Tongue (tissue), 2 donors: ENCODE measurements around the gene FOXRED2. TPM values are rescaled to one million over a fixed set of nuclear protein-coding genes. Genes with fewer than 3 reads are reported as not detected.

Source experiments
- DNase-seq: peaks from one replicate; pipeline ENCODE4 v3.0.0-alpha.2; 2015
- total RNA-seq: library from RNA; depleted of rRNA; stranded (reverse); fragments of >200 nt; gene quantifications from one replicate; pipeline ENCODE4 v1.2.3, GENCODE V29; 2014

The FOXRED2 gene
- total RNA-seq, 1 donor from 2014 or later: 11.4 TPM

DNA sequence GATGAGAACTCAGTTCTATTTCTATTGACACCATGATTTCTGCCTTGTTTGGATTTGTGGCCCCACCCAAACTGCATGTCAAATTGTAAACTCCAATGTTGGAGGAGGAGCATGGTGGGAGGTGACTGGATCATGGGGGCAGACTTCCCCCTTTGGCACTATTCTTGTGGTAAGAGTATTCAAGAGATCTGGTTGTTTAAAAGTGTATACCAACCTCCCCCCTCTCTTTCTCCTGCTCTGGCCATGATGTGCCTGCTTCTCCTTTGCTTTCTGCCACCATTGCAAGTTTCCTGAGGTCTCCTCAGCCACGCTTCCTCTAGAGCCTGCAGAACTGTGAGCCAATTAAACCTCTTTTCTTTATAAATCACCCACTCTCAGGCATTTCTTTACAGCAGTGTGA lies 7.9 kb upstream of the FOXRED2 start:
- no peak for DNase-seq

DNA sequence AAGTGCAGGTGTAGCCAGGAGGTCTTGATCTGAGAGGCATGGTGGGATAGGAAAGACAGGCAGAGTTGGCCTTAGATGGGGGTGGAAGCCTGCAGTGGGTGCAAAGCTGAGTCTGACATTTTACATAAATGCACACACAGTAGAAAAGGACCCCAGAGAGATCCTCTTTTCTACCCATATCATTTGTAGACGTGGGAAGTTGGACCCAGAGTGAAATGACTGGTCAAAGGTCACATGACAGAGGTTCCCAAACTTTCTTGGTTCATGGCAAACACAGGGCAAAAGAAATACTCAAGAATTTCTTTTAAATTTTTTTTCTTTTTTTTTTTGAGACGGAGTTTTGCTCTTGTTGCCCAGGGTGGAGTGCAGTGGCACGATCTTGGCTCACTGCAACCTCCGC lies 6.2 kb upstream of the FOXRED2 start:
- DNase-seq: no peak

DNA sequence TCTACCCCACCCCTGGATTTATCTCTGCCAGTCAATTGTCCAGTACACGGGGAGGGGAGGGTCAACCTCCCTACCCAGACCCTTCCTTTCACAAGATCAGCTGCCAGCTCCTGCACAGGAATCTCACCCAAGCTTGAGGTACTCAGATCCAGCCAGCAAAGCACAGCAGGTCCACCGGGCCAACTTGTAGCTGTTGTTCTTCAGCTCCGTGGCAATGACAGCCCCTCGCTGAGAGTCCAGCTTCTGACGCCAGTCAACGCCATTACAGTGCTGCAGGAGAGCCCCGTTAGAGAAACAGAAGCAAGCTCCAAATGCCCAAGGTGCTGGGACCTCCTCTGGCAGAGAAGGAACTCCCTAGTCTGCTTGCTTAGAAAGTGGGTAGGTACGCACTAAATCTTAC lies 5.5 kb upstream of the FOXRED2 start:
- DNase-seq: no peak

- DNase-seq: peak; percentile 73
Measured at GRCh38 chr22:36510966-36511881, 4.4 kb upstream of the FOXRED2 start.

DNA sequence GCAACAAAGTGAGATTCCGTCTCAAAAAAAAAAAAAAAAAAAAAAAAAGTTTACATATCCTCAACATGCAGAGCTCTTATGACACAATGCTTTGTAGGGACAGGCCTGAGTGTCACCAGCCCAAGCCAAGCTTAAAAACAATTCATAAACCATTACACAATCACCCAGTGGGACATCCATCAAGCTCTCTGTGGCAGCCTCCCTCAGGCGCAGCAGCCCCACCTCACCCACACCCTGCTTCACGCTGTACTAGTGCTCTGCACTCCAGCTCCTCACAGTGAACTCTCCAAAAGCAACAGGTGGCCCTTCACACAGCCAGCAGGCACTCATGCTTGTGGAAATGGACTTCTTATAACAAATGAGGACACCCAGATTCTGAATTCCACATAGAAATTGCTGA lies 3.5 kb upstream of the FOXRED2 start:
- peak; percentile 17 for DNase-seq

- DNase-seq: no peak
Measured at GRCh38 chr22:36507518-36508010, 724 bp upstream of the FOXRED2 start.

GRCh38 chr22:36505998-36506635 lies 723 bp downstream of the FOXRED2 start:
- DNase-seq: no peak

GRCh38 chr22:36497910-36498665 lies 8.8 kb downstream of the FOXRED2 start:
- no peak for DNase-seq

- DNase-seq: no peak
Measured at GRCh38 chr22:36493690-36494110, 13.1 kb downstream of the FOXRED2 start.

DNA sequence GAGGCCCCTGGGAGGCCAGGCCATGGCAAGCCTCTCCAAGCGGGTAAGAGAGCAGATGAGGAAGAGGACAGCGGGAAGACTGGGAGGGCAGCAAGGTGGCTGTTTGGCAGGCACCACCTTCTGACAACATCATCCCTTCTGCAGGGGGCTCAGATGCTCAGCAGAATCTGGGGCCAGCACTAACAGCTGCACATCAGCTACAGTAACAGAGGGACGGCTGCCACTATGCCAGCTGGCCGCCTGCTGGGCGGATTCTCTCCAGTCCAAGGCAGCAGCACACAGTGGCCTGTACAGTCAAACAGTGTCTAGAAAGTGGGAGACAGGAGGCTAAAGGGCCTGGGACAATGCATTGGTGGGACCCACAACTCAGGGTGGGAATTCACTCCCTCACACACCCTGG lies 14.7 kb downstream of the FOXRED2 start:
- DNase-seq: peak; percentile 87

- no peak for DNase-seq
Measured at GRCh38 chr22:36491155-36491554, 15.7 kb downstream of the FOXRED2 start.

DNA sequence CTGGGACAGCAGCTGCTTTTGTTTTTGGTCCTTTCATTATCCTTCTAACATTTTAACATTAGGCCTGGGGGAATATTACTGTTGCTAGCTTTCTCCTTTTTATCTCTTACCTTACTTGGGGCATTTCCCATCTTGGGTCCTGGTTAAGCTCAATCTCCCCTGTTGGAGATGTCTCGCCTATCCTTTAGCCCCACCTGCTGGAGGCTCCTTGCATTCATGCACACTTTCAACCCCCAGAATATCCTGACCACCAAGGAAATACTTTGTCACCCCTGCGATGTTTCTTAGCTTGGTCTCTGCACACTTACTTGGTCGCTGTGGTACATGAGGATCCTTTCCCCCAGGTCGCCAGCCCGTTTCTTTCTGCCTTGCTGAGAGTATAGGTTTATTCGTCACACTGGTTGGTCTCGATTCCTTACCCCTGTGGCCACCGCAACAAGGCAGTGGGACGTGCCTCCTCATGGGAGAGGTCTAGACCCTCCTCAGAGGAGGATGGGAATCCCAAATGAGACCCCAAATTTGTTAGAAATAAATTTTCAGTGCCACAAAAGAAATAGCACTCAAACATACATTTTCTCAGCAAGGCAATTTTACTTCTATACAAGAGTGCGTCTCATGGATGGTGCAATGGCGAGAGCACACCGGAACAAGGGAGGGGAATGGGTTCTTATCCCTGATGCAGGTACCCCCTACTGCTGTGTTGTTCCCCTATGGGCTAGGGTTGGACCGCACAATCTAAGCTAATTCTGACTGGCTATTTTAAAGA lies 20.0 kb downstream of the FOXRED2 start:
- peak; percentile 57 for DNase-seq

- peak; percentile 99 for DNase-seq
Measured at GRCh38 chr22:36481393-36482168, 25.3 kb downstream of the FOXRED2 start, which contains the start of gene TXN2. Gene TXN2, minus strand, starts transcription at chr22:36481640. Its CDS starts 803 bp downstream, at chr22:36480837.

GRCh38 chr22:36480941-36481392 lies 25.9 kb downstream of the FOXRED2 start:
- no peak for DNase-seq

DNA sequence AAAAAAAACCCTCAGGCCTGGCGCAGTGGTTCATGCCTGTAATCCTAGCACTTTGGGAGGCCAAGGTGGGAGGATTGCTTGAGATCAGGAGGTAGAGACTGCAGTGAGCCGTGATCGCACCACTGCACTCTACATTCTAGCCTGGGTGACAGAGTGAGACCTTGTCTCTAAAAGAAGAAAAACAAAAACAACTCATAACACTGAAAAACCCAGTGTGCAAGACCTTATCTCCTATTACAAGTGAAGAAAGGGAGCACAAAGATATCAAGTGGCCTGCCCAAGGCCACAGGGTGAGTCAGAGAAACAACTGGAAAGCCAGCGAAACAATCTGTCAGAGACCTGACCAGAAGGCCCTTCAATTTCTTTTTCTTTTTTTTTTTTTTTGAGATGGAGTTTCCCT lies 27.9 kb downstream of the FOXRED2 start:
- DNase-seq: no peak

DNA sequence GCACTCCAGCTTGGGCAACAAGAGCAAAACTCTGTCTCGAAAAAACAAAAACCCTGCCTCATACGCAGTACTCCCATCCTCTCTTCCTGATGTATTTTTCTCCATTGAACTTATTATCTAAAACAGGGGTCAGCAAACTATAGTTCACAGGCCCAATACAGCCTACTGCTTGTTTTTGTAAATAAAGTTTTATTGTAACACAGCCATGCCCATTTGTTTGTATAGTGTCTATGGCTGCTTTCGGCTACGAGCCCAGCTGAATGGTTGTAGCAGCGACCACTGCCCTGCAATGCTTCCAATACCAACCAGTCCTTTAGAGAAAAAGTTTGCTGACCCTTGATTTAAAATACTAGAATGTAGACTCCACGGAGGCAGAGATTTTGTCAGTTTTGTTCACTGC lies 31.5 kb downstream of the FOXRED2 start:
- DNase-seq: no peak

GRCh38 chr22:36472689-36473088 lies 34.2 kb downstream of the FOXRED2 start:
- no peak for DNase-seq

DNA sequence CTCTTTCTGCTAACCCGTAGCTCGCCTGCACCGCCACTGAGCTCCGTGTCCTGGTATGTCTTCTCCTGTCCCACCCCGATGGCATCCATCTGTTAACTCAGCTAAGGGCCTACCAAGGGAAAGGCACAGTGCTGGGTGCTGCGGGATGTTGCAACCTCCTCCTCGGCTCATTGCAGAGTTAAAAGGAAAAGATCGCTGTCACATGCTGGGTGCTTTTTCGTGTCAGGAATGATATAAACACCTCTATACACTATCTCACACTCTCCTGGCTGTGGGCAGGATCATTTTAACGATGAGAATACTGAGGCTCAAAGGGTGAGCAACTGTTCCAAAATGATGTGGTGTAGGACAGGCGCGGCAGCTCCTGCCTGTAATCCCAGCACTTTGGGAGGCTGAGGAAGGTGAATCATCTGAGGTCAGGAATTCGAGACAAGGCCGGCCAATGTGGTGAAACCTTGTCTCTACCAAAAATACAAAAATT lies 35.5 kb downstream of the FOXRED2 start:
- no peak for DNase-seq

GRCh38 chr22:36470994-36471331 lies 35.9 kb downstream of the FOXRED2 start:
- no peak for DNase-seq

GRCh38 chr22:36470162-36470993 lies 36.5 kb downstream of the FOXRED2 start:
- DNase-seq: peak; percentile 94
